ENCODE measurements around the gene NCAM1. TPM values are rescaled to one million over a fixed set of nuclear protein-coding genes. Genes with fewer than 3 reads are reported as not detected.

NCAM1 gene
- total RNA-seq, 4 donors from 2014 or later = 0.98 to 1.3 (median 1.2) TPM

DNA sequence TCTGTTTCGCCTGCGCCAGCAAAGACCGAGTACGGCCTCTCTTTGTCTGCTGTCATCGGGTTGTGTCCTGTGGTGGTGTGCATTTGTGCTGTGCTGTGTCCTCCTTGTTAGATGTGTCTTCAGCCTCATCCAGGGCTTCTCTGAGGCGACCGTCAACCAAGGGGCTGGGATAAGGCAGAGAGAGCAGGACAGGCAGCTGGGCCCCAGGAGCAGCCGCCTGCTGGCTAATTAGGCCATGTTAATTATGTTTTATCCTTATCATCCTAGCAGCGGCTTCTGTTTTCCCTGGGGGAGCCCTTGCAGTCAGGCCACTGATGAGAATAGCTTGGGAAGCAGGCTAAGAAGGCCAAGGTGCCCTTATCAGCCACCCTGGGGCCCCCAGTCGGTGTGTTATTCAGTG lies 312.5 kb downstream of the NCAM1 start:
- TF ChIP-seq, protein P1, sequence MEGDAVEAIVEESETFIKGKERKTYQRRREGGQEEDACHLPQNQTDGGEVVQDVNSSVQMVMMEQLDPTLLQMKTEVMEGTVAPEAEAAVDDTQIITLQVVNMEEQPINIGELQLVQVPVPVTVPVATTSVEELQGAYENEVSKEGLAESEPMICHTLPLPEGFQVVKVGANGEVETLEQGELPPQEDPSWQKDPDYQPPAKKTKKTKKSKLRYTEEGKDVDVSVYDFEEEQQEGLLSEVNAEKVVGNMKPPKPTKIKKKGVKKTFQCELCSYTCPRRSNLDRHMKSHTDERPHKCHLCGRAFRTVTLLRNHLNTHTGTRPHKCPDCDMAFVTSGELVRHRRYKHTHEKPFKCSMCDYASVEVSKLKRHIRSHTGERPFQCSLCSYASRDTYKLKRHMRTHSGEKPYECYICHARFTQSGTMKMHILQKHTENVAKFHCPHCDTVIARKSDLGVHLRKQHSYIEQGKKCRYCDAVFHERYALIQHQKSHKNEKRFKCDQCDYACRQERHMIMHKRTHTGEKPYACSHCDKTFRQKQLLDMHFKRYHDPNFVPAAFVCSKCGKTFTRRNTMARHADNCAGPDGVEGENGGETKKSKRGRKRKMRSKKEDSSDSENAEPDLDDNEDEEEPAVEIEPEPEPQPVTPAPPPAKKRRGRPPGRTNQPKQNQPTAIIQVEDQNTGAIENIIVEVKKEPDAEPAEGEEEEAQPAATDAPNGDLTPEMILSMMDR (IDR thresholded peaks at IDR 0.05; ENCODE audit: low read depth) = no peak

DNA sequence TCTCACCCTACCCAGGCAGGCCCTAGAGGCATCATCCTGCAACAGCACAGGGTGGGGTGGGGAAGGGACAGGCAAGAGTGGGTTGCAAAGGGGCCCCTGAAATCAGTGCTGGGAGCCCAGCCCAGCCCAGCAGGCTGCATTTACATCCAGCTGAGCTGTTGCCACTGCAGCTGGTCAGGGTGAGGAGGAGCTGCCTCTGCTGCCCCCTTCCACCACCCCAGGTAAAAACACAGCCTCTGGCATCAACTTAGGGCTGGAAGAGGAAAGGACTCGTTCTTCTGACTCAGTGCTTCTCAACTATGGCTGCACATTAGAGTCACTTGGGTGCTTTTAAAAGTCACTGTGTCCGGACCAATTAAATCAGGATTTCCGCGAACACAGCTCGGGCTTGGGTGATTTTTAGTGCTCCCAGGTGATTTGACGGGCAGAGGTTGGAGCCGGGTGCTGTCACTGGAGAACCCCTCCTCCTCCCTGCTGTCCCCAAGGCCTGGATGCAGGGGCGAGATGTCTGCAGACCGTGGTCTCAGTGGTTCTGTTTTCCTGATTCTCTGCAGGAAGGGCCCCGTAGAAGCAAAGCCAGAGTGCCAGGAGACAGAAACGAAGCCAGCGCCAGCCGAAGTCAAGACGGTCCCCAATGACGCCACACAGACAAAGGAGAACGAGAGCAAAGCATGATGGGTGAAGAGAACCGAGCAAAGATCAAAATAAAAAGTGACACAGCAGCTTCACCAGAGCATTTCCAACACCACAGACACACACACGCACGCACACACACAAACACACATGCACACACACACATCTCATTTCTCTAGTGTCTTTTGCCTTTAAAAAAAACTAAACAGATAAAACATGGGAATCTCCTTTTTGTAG lies 313.7 kb downstream of the NCAM1 start:
- TF ChIP-seq, protein P1 (IDR thresholded peaks at IDR 0.05; ENCODE audit: low read depth) = no peak

DNA sequence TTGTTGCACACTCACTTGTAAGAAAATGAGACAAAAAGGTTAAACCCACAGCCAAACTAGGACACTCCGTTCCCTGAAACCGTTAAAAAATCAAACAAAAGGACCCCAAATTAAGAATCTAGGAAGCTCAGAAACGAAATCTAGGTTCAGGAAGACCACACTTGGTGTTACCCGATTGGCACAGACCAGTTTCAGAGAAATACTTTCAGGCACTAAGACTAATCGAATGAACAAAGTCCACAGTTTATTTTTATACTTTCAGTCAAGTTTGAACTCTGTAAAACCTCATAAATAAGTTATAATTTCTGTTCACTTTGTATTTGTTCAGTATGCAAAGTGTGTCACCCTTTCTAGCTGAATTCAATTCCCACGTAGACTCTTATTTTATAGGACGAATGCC lies 314.4 kb downstream of the NCAM1 start:
- TF ChIP-seq, protein P1 (IDR thresholded peaks at IDR 0.05; ENCODE audit: low read depth) = no peak

DNA sequence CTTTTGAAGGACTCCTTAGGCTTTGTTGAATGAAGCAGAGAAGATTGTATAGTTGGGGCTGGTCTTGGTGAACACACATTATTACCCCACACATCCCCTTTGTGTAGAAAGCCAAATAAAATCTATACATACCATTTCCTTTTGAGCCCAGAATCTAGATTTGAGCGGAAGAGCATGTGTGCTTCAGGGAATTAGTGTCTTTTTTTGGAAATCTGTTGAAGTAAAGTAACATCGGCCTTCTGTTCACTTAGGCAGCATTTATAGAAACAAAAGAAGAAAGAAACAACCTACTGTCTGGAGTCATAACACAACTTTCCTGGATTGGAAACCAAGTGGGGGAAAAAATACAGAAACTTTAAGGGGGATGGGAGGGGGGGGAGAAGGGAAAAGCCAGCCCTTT lies 315.2 kb downstream of the NCAM1 start:
- TF ChIP-seq, protein P1 (IDR thresholded peaks at IDR 0.05; ENCODE audit: low read depth) = no peak

DNA sequence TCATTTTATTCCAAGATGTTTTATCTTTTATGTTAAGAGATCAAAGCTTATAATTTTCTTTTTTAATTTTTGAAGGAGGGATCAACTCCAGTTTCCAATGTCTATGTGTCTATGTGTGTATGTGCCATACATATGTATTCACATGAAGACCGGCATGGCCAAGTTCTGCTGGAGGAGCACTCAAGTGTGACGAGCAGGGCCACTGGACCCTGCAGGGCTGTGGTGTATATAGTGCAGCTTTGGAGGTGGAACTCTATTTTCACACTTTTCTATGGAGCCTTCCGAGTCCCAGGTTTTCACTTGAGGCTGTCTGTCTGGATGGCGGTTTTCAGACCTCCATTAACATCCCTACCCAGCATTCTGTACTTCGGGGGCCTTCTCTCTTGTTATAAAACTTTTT lies 316.7 kb downstream of the NCAM1 start:
- TF ChIP-seq, protein P1 (IDR thresholded peaks at IDR 0.05; ENCODE audit: low read depth) = no peak

DNA sequence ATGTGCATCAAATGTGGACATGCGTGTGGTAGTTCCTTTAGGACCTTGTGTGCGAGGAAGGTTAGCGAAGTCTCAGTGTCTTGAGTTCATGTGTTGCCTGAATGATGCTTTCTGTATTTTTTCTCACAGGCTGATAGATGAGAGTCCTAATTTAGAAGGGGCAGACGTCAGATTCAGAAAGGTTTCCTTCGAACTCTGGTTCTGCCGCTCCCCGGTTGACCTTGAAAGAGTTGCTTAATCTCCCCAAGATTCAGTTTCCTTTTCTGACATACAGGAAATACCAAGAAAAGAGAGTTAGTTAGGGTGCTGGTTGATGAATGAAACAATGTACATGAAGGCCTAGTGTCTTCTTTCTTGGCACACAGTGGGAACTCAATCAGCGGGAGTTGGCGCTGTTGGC lies 317.3 kb downstream of the NCAM1 start:
- TF ChIP-seq, protein P1 (IDR thresholded peaks at IDR 0.05; ENCODE audit: low read depth) = no peak

DNA sequence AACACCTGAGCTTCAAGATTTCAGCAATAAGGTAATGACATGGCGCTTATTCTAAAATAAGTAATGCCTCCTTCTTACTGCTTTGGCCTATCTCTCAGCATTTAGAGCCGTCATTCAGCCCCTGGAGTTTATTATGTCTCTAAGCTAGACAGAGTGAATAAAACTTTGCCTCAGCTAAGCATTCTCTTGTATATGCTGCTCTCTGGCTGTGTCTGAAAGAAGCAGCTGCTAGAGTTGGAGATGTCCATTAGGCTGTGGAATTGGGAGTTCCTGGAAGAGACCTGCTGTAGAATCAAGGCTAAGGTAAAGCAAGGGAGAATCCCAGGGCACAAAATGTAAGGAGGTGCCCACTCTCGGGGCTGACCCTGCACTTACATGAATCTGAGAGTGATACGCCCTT lies 317.7 kb downstream of the NCAM1 start:
- TF ChIP-seq, protein P1 (IDR thresholded peaks at IDR 0.05; ENCODE audit: low read depth) = no peak
